Measurements from ENCODE around the gene NAALADL2. TPM values are rescaled to one million over a fixed set of nuclear protein-coding genes. Genes with fewer than 3 reads are reported as not detected.

The NAALADL2 gene
- total and polyA plus RNA-seq, 2 donors (not counting 1 experiment from before 2014, with no cell fraction given) = not detected

DNA sequence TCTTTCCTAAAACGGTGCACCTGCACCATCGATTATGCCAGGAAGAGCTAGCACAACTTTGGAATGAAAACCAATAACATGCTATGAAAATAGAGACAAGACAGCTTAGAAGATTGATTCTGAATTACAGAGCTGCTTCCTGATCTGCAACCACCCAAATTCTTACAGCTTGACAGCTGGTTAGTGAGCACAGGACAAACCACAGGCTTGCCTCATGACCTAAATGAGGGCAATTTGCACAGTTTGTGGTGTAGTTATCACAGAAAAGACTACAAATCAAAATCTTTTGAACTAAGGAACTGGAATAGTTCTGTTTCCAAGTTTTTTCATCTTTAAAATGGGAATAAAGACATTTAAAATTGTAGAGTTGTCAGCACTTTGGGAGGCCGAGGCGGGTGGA lies 533.5 kb downstream of the NAALADL2 start:
- Mint-ChIP-seq H3K4me1 (no peaks in the 10 kb centered on the region), H3K27ac (no peak overlapping the region), H3K9me3 (ENCODE audit: insufficient read depth) (peaks cover 4% of the 10 kb centered on the region), H3K27me3 (no peaks in the 10 kb centered on the region), H3K4me3 (no peak overlapping the region)
- H3K79me2 ChIP-seq (ENCODE audit: control insufficient read depth, insufficient read depth, low read length) = no peaks in the 10 kb centered on the region
- no peak overlapping the region for H3K4me3 ChIP-seq (ENCODE audit: control extremely low read depth in 1 of 5, extremely low read depth in 1 of 5, insufficient read depth in 1 of 5, low read depth in 2 of 5, low read length in 4 of 5)
- no peak for TF ChIP-seq EZH2 (IDR thresholded peaks at IDR 0.05; ENCODE audit: borderline replicate concordance, insufficient read depth, low read depth, low read length, poor library complexity, severe bottlenecking)
- TF ChIP-seq, protein P1, sequence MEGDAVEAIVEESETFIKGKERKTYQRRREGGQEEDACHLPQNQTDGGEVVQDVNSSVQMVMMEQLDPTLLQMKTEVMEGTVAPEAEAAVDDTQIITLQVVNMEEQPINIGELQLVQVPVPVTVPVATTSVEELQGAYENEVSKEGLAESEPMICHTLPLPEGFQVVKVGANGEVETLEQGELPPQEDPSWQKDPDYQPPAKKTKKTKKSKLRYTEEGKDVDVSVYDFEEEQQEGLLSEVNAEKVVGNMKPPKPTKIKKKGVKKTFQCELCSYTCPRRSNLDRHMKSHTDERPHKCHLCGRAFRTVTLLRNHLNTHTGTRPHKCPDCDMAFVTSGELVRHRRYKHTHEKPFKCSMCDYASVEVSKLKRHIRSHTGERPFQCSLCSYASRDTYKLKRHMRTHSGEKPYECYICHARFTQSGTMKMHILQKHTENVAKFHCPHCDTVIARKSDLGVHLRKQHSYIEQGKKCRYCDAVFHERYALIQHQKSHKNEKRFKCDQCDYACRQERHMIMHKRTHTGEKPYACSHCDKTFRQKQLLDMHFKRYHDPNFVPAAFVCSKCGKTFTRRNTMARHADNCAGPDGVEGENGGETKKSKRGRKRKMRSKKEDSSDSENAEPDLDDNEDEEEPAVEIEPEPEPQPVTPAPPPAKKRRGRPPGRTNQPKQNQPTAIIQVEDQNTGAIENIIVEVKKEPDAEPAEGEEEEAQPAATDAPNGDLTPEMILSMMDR (IDR thresholded peaks at IDR 0.05) = no peak
- no peak overlapping the region for H3K9ac ChIP-seq (ENCODE audit: low read length)
- intact Hi-C loops (cut with micrococcal nuclease) = no loop called here
- H2AFZ ChIP-seq (ENCODE audit: insufficient read depth, low read depth, low read length, poor library complexity, severe bottlenecking) = no peak overlapping the region
- no peak for ATAC-seq (ENCODE audit: low read depth)
- no peaks in the 10 kb centered on the region for H3K36me3 ChIP-seq (replicated peaks in 1 of 2; ENCODE audit: control extremely low read depth in 1 of 2, control insufficient read depth in 1 of 2, extremely low read depth in 1 of 2, insufficient read depth in 2 of 2, low read length in 1 of 2)
- no peak overlapping the region for H3K27ac ChIP-seq (ENCODE audit: low read length in 2 of 2)
- no peak for DNase-seq
- no peaks in the 10 kb centered on the region for H3K4me1 ChIP-seq (ENCODE audit: control insufficient read depth in 2 of 2, insufficient read depth in 2 of 2, low read length in 2 of 2)
- no peaks in the 10 kb centered on the region for H3K27me3 ChIP-seq (replicated peaks in 1 of 4; ENCODE audit: control extremely low read depth in 1 of 4, control insufficient read depth in 3 of 4, insufficient read depth in 4 of 4, low read length in 3 of 4)
- POLR2A ChIA-PET = no interaction called here
- CTCF ChIA-PET = no interaction called here
- WGBS (ENCODE audit: insufficient coverage) = no CpG with 5 or more reads among the region's 4 CpGs
- H4K20me1 ChIP-seq (ENCODE audit: control insufficient read depth, insufficient read depth, low read length, poor library complexity, severe bottlenecking) = no peaks in the 10 kb centered on the region
- no peak overlapping the region for H3K4me2 ChIP-seq (replicated peaks; ENCODE audit: low read depth, low read length, poor library complexity, severe bottlenecking)
- H3K9me3 ChIP-seq (ENCODE audit: control extremely low read depth in 1 of 3, control insufficient read depth in 2 of 3, insufficient read depth in 1 of 3, low read length in 2 of 3) = no peaks in the 10 kb centered on the region

DNA sequence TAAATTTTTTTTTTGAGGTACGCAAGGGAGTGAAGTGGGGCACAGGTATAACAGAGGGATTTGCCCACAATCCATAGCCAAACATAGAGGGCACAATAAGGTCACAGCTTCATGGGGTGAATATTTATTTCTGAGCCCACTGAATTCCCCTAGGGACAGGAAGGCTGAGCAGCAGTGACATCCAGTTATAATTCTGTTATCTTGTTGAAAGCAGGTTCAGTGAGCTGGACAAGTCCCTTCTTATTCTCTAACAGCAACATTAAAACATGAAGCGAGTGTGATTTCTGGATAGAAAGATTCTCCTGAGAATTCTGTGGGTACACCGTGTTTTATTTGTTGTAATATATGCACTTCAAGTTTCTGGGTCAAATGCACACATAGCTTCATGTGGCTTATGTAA lies 538.2 kb downstream of the NAALADL2 start:
- Histone ChIP-seq H3K27ac (ENCODE audit: low read length in 2 of 2) (no peak overlapping the region), H3K4me2 (replicated peaks; ENCODE audit: low read depth, low read length, poor library complexity, severe bottlenecking) (no peak overlapping the region), H3K9me3 (ENCODE audit: control extremely low read depth in 1 of 3, control insufficient read depth in 2 of 3, insufficient read depth in 1 of 3, low read length in 2 of 3) (no peaks in the 10 kb centered on the region), H2AFZ (ENCODE audit: insufficient read depth, low read depth, low read length, poor library complexity, severe bottlenecking) (no peak overlapping the region), H3K9ac (ENCODE audit: low read length) (no peak overlapping the region), H3K4me3 (ENCODE audit: control extremely low read depth in 1 of 5, extremely low read depth in 1 of 5, insufficient read depth in 1 of 5, low read depth in 2 of 5, low read length in 4 of 5) (no peak overlapping the region), H4K20me1 (ENCODE audit: control insufficient read depth, insufficient read depth, low read length, poor library complexity, severe bottlenecking) (no peaks in the 10 kb centered on the region), H3K27me3 (replicated peaks in 1 of 4; ENCODE audit: control extremely low read depth in 1 of 4, control insufficient read depth in 3 of 4, insufficient read depth in 4 of 4, low read length in 3 of 4) (no peaks in the 10 kb centered on the region), H3K79me2 (ENCODE audit: control insufficient read depth, insufficient read depth, low read length) (no peaks in the 10 kb centered on the region), H3K4me1 (ENCODE audit: control insufficient read depth in 2 of 2, insufficient read depth in 2 of 2, low read length in 2 of 2) (no peaks in the 10 kb centered on the region), H3K36me3 (replicated peaks in 1 of 2; ENCODE audit: control extremely low read depth in 1 of 2, control insufficient read depth in 1 of 2, extremely low read depth in 1 of 2, insufficient read depth in 2 of 2, low read length in 1 of 2) (no peaks in the 10 kb centered on the region)
- H3K9me3 Mint-ChIP-seq (ENCODE audit: insufficient read depth) = peaks cover 3% of the 10 kb centered on the region
- no peak overlapping the region for H3K27ac Mint-ChIP-seq
- H3K4me3 Mint-ChIP-seq = no peak overlapping the region
- DNase-seq (no peak), ATAC-seq (ENCODE audit: low read depth) (no peak)
- intact Hi-C loops (cut with micrococcal nuclease) = no loop called here
- ChIA-PET CTCF (no interaction called here), POLR2A (no interaction called here)
- TF ChIP-seq, protein P1 (IDR thresholded peaks at IDR 0.05) = no peak
- no peak for TF ChIP-seq EZH2 (IDR thresholded peaks at IDR 0.05; ENCODE audit: borderline replicate concordance, insufficient read depth, low read depth, low read length, poor library complexity, severe bottlenecking)
- H3K4me1 Mint-ChIP-seq = no peaks in the 10 kb centered on the region
- no CpG with 5 or more reads among the region's 3 CpGs for WGBS (ENCODE audit: insufficient coverage)
- no peaks in the 10 kb centered on the region for H3K27me3 Mint-ChIP-seq

All from B cell (primary cell).